Measurements from ENCODE around the gene TMEM183A.
A peak's percentile ranks its signal among the peaks of the same experiment; 100 is the strongest.

The TMEM183A gene

GRCh38 chr1:203046984-203047630 is 39.9 kb downstream of the TMEM183A start:
- no peak for DNase-seq (ENCODE audit: low spot score)

GRCh38 chr1:203048086-203048485 is 40.9 kb downstream of the TMEM183A start:
- no peak for DNase-seq (ENCODE audit: low spot score)

- DNase-seq (ENCODE audit: low spot score), result no peak
These were observed 41.4 kb downstream of the TMEM183A start for GRCh38 chr1:203048555-203049051.

- no peak for DNase-seq (ENCODE audit: low spot score)
These were observed 41.9 kb downstream of the TMEM183A start for GRCh38 chr1:203049077-203049476.

GRCh38 chr1:203049576-203050180 is 42.5 kb downstream of the TMEM183A start:
- DNase-seq (ENCODE audit: low spot score), result no peak

GRCh38 chr1:203050826-203051225 is 43.7 kb downstream of the TMEM183A start:
- no peak for DNase-seq (ENCODE audit: low spot score)

- no peak for DNase-seq (ENCODE audit: low spot score)
These were observed 44.7 kb downstream of the TMEM183A start for GRCh38 chr1:203051841-203052324.

- no peak for DNase-seq (ENCODE audit: low spot score)
These were observed 45.4 kb downstream of the TMEM183A start for GRCh38 chr1:203052601-203053000.

- DNase-seq (ENCODE audit: low spot score), result no peak
These were observed 47.0 kb downstream of the TMEM183A start for GRCh38 chr1:203054184-203054583.

GRCh38 chr1:203054642-203055041 is 47.5 kb downstream of the TMEM183A start:
- no peak for DNase-seq (ENCODE audit: low spot score)

GRCh38 chr1:203055161-203055799 is 48.1 kb downstream of the TMEM183A start:
- DNase-seq (ENCODE audit: low spot score), result no peak

- no peak for DNase-seq (ENCODE audit: low spot score)
These were observed 48.8 kb downstream of the TMEM183A start for GRCh38 chr1:203056012-203056411.

- DNase-seq (ENCODE audit: low spot score), result no peak
These were observed 49.3 kb downstream of the TMEM183A start for GRCh38 chr1:203056516-203056915.

GRCh38 chr1:203057911-203058675 is 50.9 kb downstream of the TMEM183A start:
- no peak for DNase-seq (ENCODE audit: low spot score)

- DNase-seq (ENCODE audit: low spot score), result no peak
These were observed 51.4 kb downstream of the TMEM183A start for GRCh38 chr1:203058676-203058935.

- no peak for DNase-seq (ENCODE audit: low spot score)
These were observed 52.3 kb downstream of the TMEM183A start for GRCh38 chr1:203059485-203059884.

GRCh38 chr1:203060115-203060514 is 52.9 kb downstream of the TMEM183A start:
- no peak for DNase-seq (ENCODE audit: low spot score)

- DNase-seq (ENCODE audit: low spot score), result no peak
These were observed 56.1 kb downstream of the TMEM183A start for GRCh38 chr1:203063287-203063686.

- DNase-seq (ENCODE audit: low spot score), result no peak
These were observed 58.0 kb downstream of the TMEM183A start for GRCh38 chr1:203065191-203065590.

GRCh38 chr1:203065986-203066385 is 58.8 kb downstream of the TMEM183A start:
- no peak for DNase-seq (ENCODE audit: low spot score)

GRCh38 chr1:203066965-203067364 is 59.8 kb downstream of the TMEM183A start:
- DNase-seq (ENCODE audit: low spot score), result no peak

GRCh38 chr1:203069030-203069747 is 62.0 kb downstream of the TMEM183A start:
- DNase-seq (ENCODE audit: low spot score), result peak; percentile 51
